HG03469 (cell line): Measurements from ENCODE around the gene MFRP.

Experiments used
- ATAC-seq: cut with Tn5 transposase; IDR thresholded peaks from one replicate; pipeline ENCODE4 v1.9.1; 2021; ENCODE audit warnings: mild to moderate bottlenecking, moderate library complexity, moderate number of reproducible peaks; ENCODE audit not compliant: unreplicated experiment

The MFRP gene

GRCh38 chr11:119338965-119339588 is 7.4 kb downstream of the MFRP start:
- ATAC-seq, result no peak

GRCh38 chr11:119338318-119338890 is 8.1 kb downstream of the MFRP start:
- ATAC-seq, result no peak

- no peak for ATAC-seq
Observed at GRCh38 chr11:119337581-119338317, 8.8 kb downstream of the MFRP start.

- ATAC-seq, result no peak
Observed at GRCh38 chr11:119336744-119337469, 9.6 kb downstream of the MFRP start.

GRCh38 chr11:119335655-119336543 is 10.6 kb downstream of the MFRP start:
- no peak for ATAC-seq

GRCh38 chr11:119335091-119335654 is 11.3 kb downstream of the MFRP start:
- no peak for ATAC-seq

- peak; percentile 89 for ATAC-seq
Observed at GRCh38 chr11:119334174-119334930, 12.2 kb downstream of the MFRP start, which contains the start of gene RNF26. RNF26 (plus strand) TSS chr11:119334527; CDS start chr11:119335123, 596 bp downstream.

- ATAC-seq, result no peak
Observed at GRCh38 chr11:119332111-119332765, 14.3 kb downstream of the MFRP start.

GRCh38 chr11:119330237-119330636 is 16.3 kb downstream of the MFRP start:
- ATAC-seq, result no peak

- no peak for ATAC-seq
Observed at GRCh38 chr11:119329320-119329719, 17.2 kb downstream of the MFRP start.

- ATAC-seq, result no peak
Observed at GRCh38 chr11:119324189-119324588, 22.3 kb downstream of the MFRP start.

- ATAC-seq, result no peak
Observed at GRCh38 chr11:119323532-119324033, 22.9 kb downstream of the MFRP start.

- ATAC-seq, result no peak
Observed at GRCh38 chr11:119322921-119323531, 23.5 kb downstream of the MFRP start.

- no peak for ATAC-seq
Observed at GRCh38 chr11:119322360-119322739, 24.2 kb downstream of the MFRP start.

GRCh38 chr11:119320776-119321524 is 25.6 kb downstream of the MFRP start:
- no peak for ATAC-seq

- ATAC-seq, result no peak
Observed at GRCh38 chr11:119320240-119320775, 26.2 kb downstream of the MFRP start.

- ATAC-seq, result no peak
Observed at GRCh38 chr11:119319700-119320239, 26.7 kb downstream of the MFRP start.
